Lung (tissue), 12 donors: Measurements from ENCODE around the gene ITGAV. TPM values are rescaled to one million over a fixed set of nuclear protein-coding genes. Genes with fewer than 3 reads are reported as not detected.

Source experiments
- ATAC-seq: fragments of 200-7000 bp; cut with Tn5 transposase; one replicate; pipeline ENCODE4 v1.9.1; 2020; ENCODE audit warnings: moderate number of reproducible peaks; ENCODE audit not compliant: insufficient read depth, low FRiP score
- DNase-seq, 3 donors: peaks; one replicate each; pipeline ENCODE4 v3.0.0-alpha.2; 2013 to 2017
- H3K27ac ChIP-seq, 2 donors: one replicate each; pipeline ENCODE4 v1.5.1; 2013; ENCODE audit warnings: mild to moderate bottlenecking in 2 of 2, moderate library complexity in 2 of 2, control low read depth in 1 of 2, inconsistent platforms in 1 of 2, low read depth in 1 of 2, low read length in 1 of 2
- H3K27me3 ChIP-seq, 3 donors: one replicate each; pipeline ENCODE4 v1.5.1; 2013; ENCODE audit warnings: low read length in 2 of 3; ENCODE audit not compliant: control insufficient read depth in 3 of 3, insufficient read depth in 3 of 3
- H3K36me3 ChIP-seq, 4 donors: one replicate each; pipeline ENCODE4 v1.5.1; 2013; ENCODE audit warnings: low read length in 4 of 4, mild to moderate bottlenecking in 1 of 4, moderate library complexity in 1 of 4; ENCODE audit not compliant: control insufficient read depth in 4 of 4, insufficient read depth in 4 of 4
- H3K4me1 ChIP-seq, 5 donors: one replicate each; pipeline ENCODE4 v1.5.1; 2013; ENCODE audit warnings: low read length in 5 of 5, mild to moderate bottlenecking in 2 of 5, moderate library complexity in 1 of 5; ENCODE audit not compliant: control insufficient read depth in 5 of 5, insufficient read depth in 5 of 5
- H3K4me3 ChIP-seq: one replicate; pipeline ENCODE4 v1.5.1; 2013; ENCODE audit warnings: mild to moderate bottlenecking, control low read depth, moderate library complexity
- H3K9ac ChIP-seq, 2 donors: one replicate each; pipeline ENCODE4 v1.5.1; 2013; ENCODE audit warnings: low read length in 2 of 2, control low read depth in 1 of 2; ENCODE audit not compliant: insufficient read depth in 1 of 2
- H3K9me3 ChIP-seq, 4 donors: one replicate each; pipeline ENCODE4 v1.5.1; 2013; ENCODE audit warnings: low read length in 3 of 4, mild to moderate bottlenecking in 1 of 4, moderate library complexity in 1 of 4; ENCODE audit not compliant: control insufficient read depth in 4 of 4, insufficient read depth in 3 of 4
- WGBS, 2 donors: extraction: QIAGEN DNeasy Blood & Tissue Kit; methylation state at CpG; one replicate each; pipeline ENCODE4 v1.1.7; 2013; 5-methylcytosine and 5-hydroxymethylcytosine counted together
- polyA plus RNA-seq, 2 donors: library from polyadenylated mRNA; stranded (reverse); fragments of 200-250 nt; gene quantifications; one replicate each; pipeline ENCODE4 v1.2.1, GENCODE V29; 2013
- total RNA-seq, 2 donors: library from RNA; depleted of rRNA in 1 of 2; stranded (reverse); fragments of >200 nt in 1 of 2; gene quantifications; one replicate each; pipeline ENCODE4 v1.2.1, GENCODE V29; 2014 to 2021
- TF ChIP-seq, protein P1 (sequence below): IDR thresholded peaks from 2 replicates; pipeline ENCODE4 v1.5.1; 2012; ENCODE audit warnings: mild to moderate bottlenecking; ENCODE audit errors: control extremely low read depth, extremely low read depth
- donor health status: control.
- donor health status: control.
- donor health status: Bipolar disorder and iron deficiency.
- donor health status: healthy.
- donor health status: DM: yes; HTN: yes; CAD: no.

The ITGAV gene
- total and polyA plus RNA-seq, 4 donors, result 10.1 to 91.8 (median 43.8) TPM

GRCh38 chr2:186590759-186591505, 1.1 kb downstream of the ITGAV start:
- 1% methylated on average over 17 of the region's 17 CpGs for WGBS, 2 donors
- DNase-seq (peak; percentile 35 to 83 (median 77)), ATAC-seq (peak; percentile 1)
- Histone ChIP-seq H3K9ac (peak overlapping the region; percentile 48 to 93), H3K27me3 (no peaks in the 10 kb centered on the region), H3K27ac (peak overlapping the region; percentile 98 to 99), H3K36me3 (no peaks in the 10 kb centered on the region), H3K4me1 (peaks cover 0 to 19% (median 6%) of the 10 kb centered on the region in 5 donors), H3K9me3 (no peaks in the 10 kb centered on the region), H3K4me3 (peak overlapping the region; percentile 91)
- TF ChIP-seq, protein P1, sequence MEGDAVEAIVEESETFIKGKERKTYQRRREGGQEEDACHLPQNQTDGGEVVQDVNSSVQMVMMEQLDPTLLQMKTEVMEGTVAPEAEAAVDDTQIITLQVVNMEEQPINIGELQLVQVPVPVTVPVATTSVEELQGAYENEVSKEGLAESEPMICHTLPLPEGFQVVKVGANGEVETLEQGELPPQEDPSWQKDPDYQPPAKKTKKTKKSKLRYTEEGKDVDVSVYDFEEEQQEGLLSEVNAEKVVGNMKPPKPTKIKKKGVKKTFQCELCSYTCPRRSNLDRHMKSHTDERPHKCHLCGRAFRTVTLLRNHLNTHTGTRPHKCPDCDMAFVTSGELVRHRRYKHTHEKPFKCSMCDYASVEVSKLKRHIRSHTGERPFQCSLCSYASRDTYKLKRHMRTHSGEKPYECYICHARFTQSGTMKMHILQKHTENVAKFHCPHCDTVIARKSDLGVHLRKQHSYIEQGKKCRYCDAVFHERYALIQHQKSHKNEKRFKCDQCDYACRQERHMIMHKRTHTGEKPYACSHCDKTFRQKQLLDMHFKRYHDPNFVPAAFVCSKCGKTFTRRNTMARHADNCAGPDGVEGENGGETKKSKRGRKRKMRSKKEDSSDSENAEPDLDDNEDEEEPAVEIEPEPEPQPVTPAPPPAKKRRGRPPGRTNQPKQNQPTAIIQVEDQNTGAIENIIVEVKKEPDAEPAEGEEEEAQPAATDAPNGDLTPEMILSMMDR, result no peak

DNA sequence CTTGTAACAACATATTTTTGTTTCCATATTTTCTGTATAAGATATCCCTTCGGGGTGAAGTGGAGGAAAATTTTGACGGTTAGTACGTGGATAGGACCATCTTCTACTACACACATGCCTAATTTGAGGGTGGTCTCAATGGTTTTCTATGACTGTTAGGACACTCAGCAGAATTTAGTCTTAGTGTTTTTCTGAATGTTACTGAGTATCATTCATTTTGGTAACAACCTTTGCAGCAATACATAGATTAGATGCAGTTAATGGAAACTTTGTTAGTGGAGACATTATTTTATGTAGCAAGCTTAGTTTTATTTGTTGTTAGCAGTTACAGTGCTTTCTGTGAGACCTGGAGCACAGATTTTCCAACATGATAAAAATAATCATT, 1.6 kb downstream of the ITGAV start:
- peaks cover 0 to 19% (median 6%) of the 10 kb centered on the region in 5 donors for H3K4me1 ChIP-seq
- DNase-seq (peak in 1 of 3 donors; percentile 54), ATAC-seq (no peak)
- WGBS, 2 donors, result 9 to 17% methylated on average over 3 of the region's 3 CpGs
- H3K27ac ChIP-seq, result peak overlapping the region in 1 of 2 donors; percentile 98
- peak overlapping the region in 1 of 2 donors; percentile 93 for H3K9ac ChIP-seq
- TF ChIP-seq, protein P1, result no peak
- H3K4me3 ChIP-seq, result peak overlapping the region; percentile 91
- H3K36me3 ChIP-seq, result no peaks in the 10 kb centered on the region
- no peaks in the 10 kb centered on the region for H3K9me3 ChIP-seq
- H3K27me3 ChIP-seq, result no peaks in the 10 kb centered on the region

DNA sequence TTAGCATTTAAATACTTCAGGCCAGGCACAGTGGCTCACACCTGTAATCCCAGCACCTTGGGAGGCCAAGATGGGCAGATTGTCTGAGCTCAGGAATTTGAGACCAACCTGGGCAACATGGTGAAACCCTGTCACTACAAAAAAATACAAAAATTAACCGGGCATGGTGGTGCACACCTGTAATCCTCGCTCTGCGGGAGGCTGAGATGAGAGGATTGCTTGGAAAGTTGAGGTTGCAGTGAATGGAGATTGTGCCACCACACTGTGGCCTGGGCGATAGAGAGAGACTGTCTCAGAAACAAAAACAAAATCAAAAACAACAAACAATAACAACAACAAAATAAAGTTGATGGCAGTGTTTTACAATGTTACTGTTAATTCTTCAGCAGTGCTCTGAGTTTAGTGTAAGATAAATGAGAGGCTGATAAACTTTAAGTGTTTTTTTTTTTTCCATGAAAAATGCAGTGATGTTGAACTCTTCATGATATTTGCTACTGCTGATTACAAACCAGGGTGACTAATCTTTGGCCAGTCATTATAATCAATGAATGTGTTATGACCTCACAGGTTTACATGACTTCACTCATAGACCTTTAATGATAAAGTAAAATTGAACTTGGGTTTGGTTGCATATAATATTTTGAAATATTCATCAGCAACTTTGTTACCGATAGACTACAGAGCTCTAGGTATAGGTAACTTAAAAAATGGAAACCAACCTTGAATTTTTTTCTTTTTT, 2.5 kb downstream of the ITGAV start:
- no peaks in the 10 kb centered on the region for H3K27me3 ChIP-seq
- no peak for ATAC-seq
- DNase-seq, result no peak
- H3K4me3 ChIP-seq, result no peak overlapping the region
- H3K36me3 ChIP-seq, result no peaks in the 10 kb centered on the region
- no peaks in the 10 kb centered on the region for H3K9me3 ChIP-seq
- H3K27ac ChIP-seq, result peak overlapping the region in 1 of 2 donors; percentile 79
- TF ChIP-seq, protein P1, result no peak
- no peak overlapping the region for H3K9ac ChIP-seq
- WGBS, 2 donors, result 85 to 91% methylated on average over 5 of the region's 5 CpGs
- peaks cover 0 to 22% (median 6%) of the 10 kb centered on the region in 5 donors for H3K4me1 ChIP-seq
